ENCODE results near the gene MTURN.

MTURN gene

DNA sequence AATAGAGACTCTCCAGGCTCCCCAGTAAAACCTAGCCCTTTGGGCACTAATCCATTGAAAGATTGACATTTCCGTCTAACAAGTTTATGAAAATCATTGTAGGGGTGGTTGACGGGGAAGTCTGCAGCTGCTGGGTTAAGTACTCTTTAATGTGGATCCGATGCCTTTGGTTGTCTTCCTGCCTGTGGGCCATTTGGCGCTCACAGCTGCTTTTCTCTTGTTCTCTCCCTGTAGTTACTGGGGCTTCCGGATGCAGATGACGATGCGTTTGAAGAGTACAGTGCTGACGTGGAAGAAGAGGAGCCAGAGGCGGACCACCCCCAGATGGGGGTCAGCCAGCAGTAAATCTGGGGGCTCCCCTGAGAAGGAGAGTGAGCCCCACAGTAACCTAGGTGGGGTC is 22.4 kb downstream of the MTURN start:
- peaks cover 14% of the 10 kb centered on the region for H3K36me3 ChIP-seq (ENCODE audit: insufficient read depth, low read length)
- H3K4me3 ChIP-seq (ENCODE audit: low read length): no peak overlapping the region

GRCh38 chr7:30159163-30159562 is 24.4 kb downstream of the MTURN start:
- Histone ChIP-seq H3K27me3 (ENCODE audit: insufficient read depth, low read length) (no peaks in the 10 kb centered on the region), H2AFZ (ENCODE audit: low read depth, low read length) (no peak overlapping the region), H3K9me3 (ENCODE audit: low read length) (no peaks in the 10 kb centered on the region), H3K36me3 (ENCODE audit: insufficient read depth, low read length) (peaks cover 11% of the 10 kb centered on the region), H3K4me3 (ENCODE audit: low read length) (no peak overlapping the region), H3K4me1 (ENCODE audit: insufficient read depth, low read length) (peaks cover 42% of the 10 kb centered on the region)

More for the DNA sequence above, 22.4 kb downstream of the MTURN start:
- H2AFZ ChIP-seq (ENCODE audit: low read depth, low read length): no peak overlapping the region
- H3K4me1 ChIP-seq (ENCODE audit: insufficient read depth, low read length): peaks cover 23% of the 10 kb centered on the region
- no peaks in the 10 kb centered on the region for H3K9me3 ChIP-seq (ENCODE audit: low read length)
- no peaks in the 10 kb centered on the region for H3K27me3 ChIP-seq (ENCODE audit: insufficient read depth, low read length)

DNA sequence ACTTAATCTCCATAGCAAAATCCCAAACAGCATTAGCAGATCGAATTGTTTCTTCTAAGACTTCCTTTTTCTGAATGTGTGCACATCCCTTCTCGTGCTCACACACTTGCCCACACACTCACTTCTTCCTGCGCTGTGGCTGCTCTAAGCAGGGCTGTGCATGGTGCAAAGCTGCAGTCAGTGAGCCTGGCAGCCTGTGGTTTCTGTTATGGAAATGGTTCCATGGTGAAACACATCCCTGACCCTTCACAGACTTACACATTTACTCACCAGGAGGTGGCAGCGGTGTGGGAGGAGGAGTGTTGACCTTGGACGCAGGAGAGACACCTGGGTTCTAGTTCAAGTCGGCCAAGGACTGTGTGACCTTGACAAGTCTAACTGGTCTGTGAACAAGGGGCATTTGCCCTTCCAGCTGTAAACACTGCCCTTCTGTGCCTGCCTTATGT is 24.9 kb downstream of the MTURN start:
- Histone ChIP-seq H3K4me3 (ENCODE audit: low read length) (no peak overlapping the region), H3K36me3 (ENCODE audit: insufficient read depth, low read length) (peaks cover 6% of the 10 kb centered on the region)

GRCh38 chr7:30160329-30160728 is 25.5 kb downstream of the MTURN start:
- Histone ChIP-seq H3K27me3 (ENCODE audit: insufficient read depth, low read length) (no peaks in the 10 kb centered on the region), H3K9me3 (ENCODE audit: low read length) (no peaks in the 10 kb centered on the region), H3K36me3 (ENCODE audit: insufficient read depth, low read length) (peaks cover 3% of the 10 kb centered on the region), H3K4me1 (ENCODE audit: insufficient read depth, low read length) (peaks cover 44% of the 10 kb centered on the region), H2AFZ (ENCODE audit: low read depth, low read length) (no peak overlapping the region), H3K4me3 (ENCODE audit: low read length) (no peak overlapping the region)

More for the DNA sequence above, 24.9 kb downstream of the MTURN start:
- Histone ChIP-seq H3K9me3 (ENCODE audit: low read length) (no peaks in the 10 kb centered on the region), H3K27me3 (ENCODE audit: insufficient read depth, low read length) (no peaks in the 10 kb centered on the region), H3K4me1 (ENCODE audit: insufficient read depth, low read length) (peaks cover 44% of the 10 kb centered on the region), H2AFZ (ENCODE audit: low read depth, low read length) (no peak overlapping the region)

- H3K4me1 ChIP-seq (ENCODE audit: insufficient read depth, low read length): peaks cover 55% of the 10 kb centered on the region
- no peaks in the 10 kb centered on the region for H3K9me3 ChIP-seq (ENCODE audit: low read length)
- H2AFZ ChIP-seq (ENCODE audit: low read depth, low read length): no peak overlapping the region
- no peak overlapping the region for H3K4me3 ChIP-seq (ENCODE audit: low read length)
- peaks cover 3% of the 10 kb centered on the region for H3K36me3 ChIP-seq (ENCODE audit: insufficient read depth, low read length)
- no peaks in the 10 kb centered on the region for H3K27me3 ChIP-seq (ENCODE audit: insufficient read depth, low read length)
Observed at GRCh38 chr7:30162133-30162532, 27.3 kb downstream of the MTURN start.

- peaks cover 3% of the 10 kb centered on the region for H3K36me3 ChIP-seq (ENCODE audit: insufficient read depth, low read length)
- H3K4me1 ChIP-seq (ENCODE audit: insufficient read depth, low read length): peaks cover 50% of the 10 kb centered on the region
- no peaks in the 10 kb centered on the region for H3K9me3 ChIP-seq (ENCODE audit: low read length)
- no peak overlapping the region for H2AFZ ChIP-seq (ENCODE audit: low read depth, low read length)
- no peaks in the 10 kb centered on the region for H3K27me3 ChIP-seq (ENCODE audit: insufficient read depth, low read length)
- H3K4me3 ChIP-seq (ENCODE audit: low read length): peak overlapping the region; percentile 8
Observed at GRCh38 chr7:30162622-30163124, 27.9 kb downstream of the MTURN start.

GRCh38 chr7:30163231-30163894 is 28.6 kb downstream of the MTURN start:
- H3K36me3 ChIP-seq (ENCODE audit: insufficient read depth, low read length): peaks cover 3% of the 10 kb centered on the region
- H3K4me1 ChIP-seq (ENCODE audit: insufficient read depth, low read length): peaks cover 52% of the 10 kb centered on the region
- H2AFZ ChIP-seq (ENCODE audit: low read depth, low read length): no peak overlapping the region
- no peaks in the 10 kb centered on the region for H3K27me3 ChIP-seq (ENCODE audit: insufficient read depth, low read length)
- no peak overlapping the region for H3K4me3 ChIP-seq (ENCODE audit: low read length)
- no peaks in the 10 kb centered on the region for H3K9me3 ChIP-seq (ENCODE audit: low read length)

DNA sequence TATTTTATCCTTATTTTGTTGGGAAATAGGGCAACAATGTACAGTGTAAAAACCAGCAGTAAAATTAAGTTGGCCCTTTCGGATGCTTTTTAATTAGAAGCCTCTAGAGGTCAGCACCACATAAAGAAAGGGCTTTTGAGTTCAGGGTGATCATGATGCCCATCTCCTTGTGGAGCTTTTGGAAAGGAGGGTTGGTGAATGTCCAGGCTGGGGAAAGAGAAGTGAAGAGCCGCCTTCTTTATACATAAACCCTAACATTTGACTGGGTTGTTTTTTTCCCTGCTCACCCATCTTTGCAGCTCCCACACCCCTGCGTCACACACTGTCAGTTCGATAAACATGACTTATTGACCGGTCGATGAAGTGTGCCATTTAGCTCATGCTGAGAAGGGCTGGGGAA is 29.8 kb downstream of the MTURN start:
- Histone ChIP-seq H3K9me3 (ENCODE audit: low read length) (no peaks in the 10 kb centered on the region), H3K4me3 (ENCODE audit: low read length) (no peak overlapping the region)

DNA sequence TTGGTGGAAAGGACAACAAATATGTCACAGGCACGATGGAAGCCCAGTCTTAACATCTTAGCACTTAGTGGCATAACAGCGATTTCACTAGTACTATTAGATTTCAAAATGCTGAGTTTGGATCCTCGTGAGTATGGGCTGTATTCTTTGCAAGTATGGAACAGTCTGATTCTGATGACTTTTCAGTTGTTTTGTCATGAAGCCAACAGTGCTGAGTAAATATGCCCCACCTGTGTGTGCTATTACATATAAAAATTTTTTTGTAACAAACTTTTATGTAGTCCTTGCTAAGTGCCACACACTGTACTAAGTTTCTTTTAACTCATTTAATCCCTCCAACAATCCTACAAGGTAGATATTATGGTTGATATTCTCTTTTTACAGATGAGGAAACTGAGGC is 30.8 kb downstream of the MTURN start:
- H2AFZ ChIP-seq (ENCODE audit: low read depth, low read length): no peak overlapping the region
- H3K4me1 ChIP-seq (ENCODE audit: insufficient read depth, low read length): peaks cover 63% of the 10 kb centered on the region
- no peaks in the 10 kb centered on the region for H3K27me3 ChIP-seq (ENCODE audit: insufficient read depth, low read length)
- no peaks in the 10 kb centered on the region for H3K9me3 ChIP-seq (ENCODE audit: low read length)
- no peak overlapping the region for H3K4me3 ChIP-seq (ENCODE audit: low read length)
- H3K36me3 ChIP-seq (ENCODE audit: insufficient read depth, low read length): no peaks in the 10 kb centered on the region

More for the DNA sequence above, 29.8 kb downstream of the MTURN start:
- H3K27me3 ChIP-seq (ENCODE audit: insufficient read depth, low read length): no peaks in the 10 kb centered on the region
- H2AFZ ChIP-seq (ENCODE audit: low read depth, low read length): no peak overlapping the region
- peaks cover 64% of the 10 kb centered on the region for H3K4me1 ChIP-seq (ENCODE audit: insufficient read depth, low read length)
- no peaks in the 10 kb centered on the region for H3K36me3 ChIP-seq (ENCODE audit: insufficient read depth, low read length)

DNA sequence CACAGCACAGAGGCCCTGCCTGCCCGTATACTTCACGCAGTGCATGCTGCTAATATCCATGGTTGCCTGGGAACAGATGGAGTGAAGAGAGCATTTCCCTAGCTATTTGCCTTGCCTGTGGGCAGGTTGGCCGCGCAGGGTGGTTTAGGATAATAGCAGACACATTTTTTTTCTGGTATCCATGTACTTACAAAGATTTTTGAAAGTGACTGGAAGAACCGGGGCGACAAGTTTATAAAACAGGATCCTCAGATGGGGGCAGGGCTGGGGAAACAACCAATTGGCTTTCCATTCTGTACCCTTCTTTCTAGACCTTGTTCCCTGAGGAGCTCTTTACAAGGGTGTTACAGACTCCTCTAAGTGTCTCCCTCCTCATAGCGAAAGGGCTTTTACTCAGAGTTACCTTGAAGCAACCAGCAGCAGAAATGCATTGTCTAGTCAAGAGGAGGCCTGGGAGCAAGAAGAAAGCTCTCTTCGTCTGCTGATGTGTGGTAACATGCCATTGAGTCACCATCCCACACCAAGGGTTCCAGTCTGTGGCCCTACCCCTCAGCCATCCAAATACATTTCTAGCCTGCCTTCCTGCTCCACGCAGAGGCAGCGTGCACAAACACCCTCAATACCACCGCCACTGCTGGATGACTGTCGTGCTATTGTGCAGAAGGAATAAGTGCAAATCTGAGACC is 31.5 kb downstream of the MTURN start:
- Histone ChIP-seq H2AFZ (ENCODE audit: low read depth, low read length) (no peak overlapping the region), H3K9me3 (ENCODE audit: low read length) (no peaks in the 10 kb centered on the region), H3K36me3 (ENCODE audit: insufficient read depth, low read length) (no peaks in the 10 kb centered on the region), H3K4me1 (ENCODE audit: insufficient read depth, low read length) (peaks cover 61% of the 10 kb centered on the region), H3K27me3 (ENCODE audit: insufficient read depth, low read length) (no peaks in the 10 kb centered on the region), H3K4me3 (ENCODE audit: low read length) (no peak overlapping the region)

GRCh38 chr7:30166841-30167235 is 32.1 kb downstream of the MTURN start:
- no peak overlapping the region for H3K4me3 ChIP-seq (ENCODE audit: low read length)
- no peaks in the 10 kb centered on the region for H3K9me3 ChIP-seq (ENCODE audit: low read length)
- no peak overlapping the region for H2AFZ ChIP-seq (ENCODE audit: low read depth, low read length)
- H3K4me1 ChIP-seq (ENCODE audit: insufficient read depth, low read length): peaks cover 56% of the 10 kb centered on the region
- no peaks in the 10 kb centered on the region for H3K27me3 ChIP-seq (ENCODE audit: insufficient read depth, low read length)
- no peaks in the 10 kb centered on the region for H3K36me3 ChIP-seq (ENCODE audit: insufficient read depth, low read length)

DNA sequence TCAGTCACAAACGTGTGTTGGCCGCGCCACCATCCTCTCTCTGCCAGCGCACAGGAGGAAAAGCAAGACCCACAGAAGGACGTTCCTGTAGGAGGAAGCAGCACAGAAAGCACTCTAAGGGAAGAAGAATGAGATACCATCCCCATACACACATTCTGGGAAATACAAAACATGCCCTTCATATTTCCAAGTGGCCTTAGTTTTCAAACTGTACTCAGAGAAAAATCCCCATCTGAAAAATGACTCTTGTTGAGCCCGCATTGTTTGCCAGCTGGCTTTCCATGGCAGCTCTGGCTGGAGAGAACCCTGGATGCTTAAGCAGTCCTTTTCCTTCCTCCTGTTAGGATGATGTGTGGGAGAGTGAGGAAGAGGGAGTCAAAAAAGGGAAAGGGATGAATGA is 33.1 kb downstream of the MTURN start:
- Histone ChIP-seq H3K4me1 (ENCODE audit: insufficient read depth, low read length) (peaks cover 52% of the 10 kb centered on the region), H3K4me3 (ENCODE audit: low read length) (no peak overlapping the region), H3K27me3 (ENCODE audit: insufficient read depth, low read length) (no peaks in the 10 kb centered on the region), H3K9me3 (ENCODE audit: low read length) (no peaks in the 10 kb centered on the region), H3K36me3 (ENCODE audit: insufficient read depth, low read length) (no peaks in the 10 kb centered on the region), H2AFZ (ENCODE audit: low read depth, low read length) (no peak overlapping the region)

- peaks cover 47% of the 10 kb centered on the region for H3K4me1 ChIP-seq (ENCODE audit: insufficient read depth, low read length)
- H3K36me3 ChIP-seq (ENCODE audit: insufficient read depth, low read length): no peaks in the 10 kb centered on the region
- no peaks in the 10 kb centered on the region for H3K27me3 ChIP-seq (ENCODE audit: insufficient read depth, low read length)
- H2AFZ ChIP-seq (ENCODE audit: low read depth, low read length): no peak overlapping the region
- no peak overlapping the region for H3K4me3 ChIP-seq (ENCODE audit: low read length)
- no peaks in the 10 kb centered on the region for H3K9me3 ChIP-seq (ENCODE audit: low read length)
Observed at GRCh38 chr7:30168835-30169573, 34.2 kb downstream of the MTURN start.
